HCT116 (cell line): ENCODE results near the gene KLHL3.

Source experiments
- ATF3 ChIP-seq: IDR thresholded peaks from 2 replicates; pipeline ENCODE4 v1.6.1; 2012
- CEBPB ChIP-seq: IDR thresholded peaks from 2 replicates; pipeline ENCODE4 v1.6.1; 2012; ENCODE audit warnings: low read depth
- CTCF ChIP-seq, 3 experiments: fragments of 200-600 bp in 1 of 3; sonication (generic) in 1 of 3; IDR thresholded peaks in 2 of 3; conservative IDR thresholded peaks in 1 of 3; 2 replicates each; pipeline ENCODE4 v1.5.1; 2012 to 2017; ENCODE audit warnings: low read depth in 2 of 3, low read length in 2 of 3, antibody characterized with exemption in 1 of 3, borderline replicate concordance in 1 of 3, control low read depth in 1 of 3, mild to moderate bottlenecking in 1 of 3, mixed read lengths in 1 of 3, mixed run types in 1 of 3, moderate library complexity in 1 of 3; ENCODE audit not compliant: insufficient read depth in 1 of 3
- EGR1 ChIP-seq: IDR thresholded peaks from 2 replicates; pipeline ENCODE4 v1.6.1; 2012; ENCODE audit warnings: low read depth
- EZH2 ChIP-seq: fragments of 200-600 bp; sonication (generic); IDR thresholded peaks from 2 replicates; pipeline ENCODE4 v1.6.1; 2017; ENCODE audit warnings: antibody characterized with exemption, mixed run types
- JUND ChIP-seq: IDR thresholded peaks from 2 replicates; pipeline ENCODE4 v1.6.1; 2012
- POLR2AphosphoS5 ChIP-seq: IDR thresholded peaks from 2 replicates; pipeline ENCODE4 v1.6.1; 2011; ENCODE audit warnings: mild to moderate bottlenecking, low read depth, low read length, moderate library complexity
- RAD21 ChIP-seq: IDR thresholded peaks from 2 replicates; pipeline ENCODE4 v1.6.1; 2012; ENCODE audit warnings: low read depth, mild to moderate bottlenecking
- REST ChIP-seq: IDR thresholded peaks from 2 replicates; pipeline ENCODE4 v1.6.1; 2012; ENCODE audit warnings: low read depth
- SIN3A ChIP-seq: IDR thresholded peaks from 2 replicates; pipeline ENCODE4 v1.6.1; 2012; ENCODE audit warnings: low read depth
- SP1 ChIP-seq: IDR thresholded peaks from 2 replicates; pipeline ENCODE4 v1.6.1; 2012; ENCODE audit warnings: low read depth
- YY1 ChIP-seq: IDR thresholded peaks from 2 replicates; pipeline ENCODE4 v1.6.1; 2011; ENCODE audit warnings: low read length, low read depth, moderate library complexity, mild to moderate bottlenecking; ENCODE audit not compliant: insufficient replicate concordance; ENCODE audit errors: extremely low read depth
- ZFX ChIP-seq: fragments of 450-650 bp; IDR thresholded peaks from 2 replicates; pipeline ENCODE4 v1.6.1; 2017
- ZNF274 ChIP-seq: fragments of 200-500 bp; sonication (Bioruptor generic); IDR thresholded peaks from 2 replicates; pipeline ENCODE4 v1.6.1; 2014; ENCODE audit warnings: mild to moderate bottlenecking, low read depth, low read length, inconsistent platforms

GRCh38 chr5:137741718-137742117 is 5.8 kb upstream of the KLHL3 start:
- TF ChIP-seq CTCF (IDR thresholded peaks at IDR 0.05 in 2 of 3, conservative IDR thresholded peaks at IDR 0.05 in 1 of 3; ENCODE audit: borderline replicate concordance in 1 of 3, insufficient read depth in 1 of 3, low read depth in 2 of 3, low read length in 2 of 3) (no peak), JUND (no peak), POLR2AphosphoS5 (no peak), RAD21 (no peak), CEBPB (no peak), ZNF274 (no peak), REST (no peak), EZH2 (no peak), ATF3 (no peak), ZFX (no peak), EGR1 (no peak), YY1 (no peak), SP1 (no peak), SIN3A (no peak)
